ENCODE data around the gene INPP4B. TPM values are rescaled to one million over a fixed set of nuclear protein-coding genes. Genes with fewer than 3 reads are reported as not detected.

Gene INPP4B
- total RNA-seq = 4.5 and 5.1 TPM in 2 replicates

DNA sequence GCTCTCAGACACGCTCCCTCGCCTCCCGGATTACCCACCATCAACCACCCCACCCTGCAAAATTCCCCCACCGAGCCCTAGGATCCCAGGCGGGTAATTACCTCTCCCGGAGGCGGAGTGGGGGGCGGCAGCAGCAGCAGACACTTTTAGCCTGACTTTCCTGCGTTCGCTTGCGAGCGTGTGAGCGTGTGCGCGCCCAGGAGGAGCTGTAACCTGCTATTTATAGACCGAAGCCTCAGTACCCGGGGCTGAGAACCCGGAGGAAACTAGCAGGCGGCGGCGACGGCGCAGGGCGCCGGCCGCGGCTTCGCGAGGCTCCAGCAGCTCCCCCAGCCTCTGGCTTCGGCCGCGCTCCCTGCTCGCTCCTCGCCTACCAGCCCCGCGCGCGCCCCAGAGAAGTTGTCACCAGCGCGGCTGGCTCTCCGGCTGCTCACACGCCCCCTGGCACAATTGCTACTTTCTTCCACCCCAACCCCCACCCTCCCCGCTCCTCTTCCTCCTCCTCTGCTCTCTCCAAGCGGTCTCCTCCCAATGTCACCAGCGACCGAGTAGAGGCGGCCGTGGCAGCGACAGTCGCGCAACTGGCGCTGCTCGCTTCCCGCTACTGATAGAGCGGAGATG is at the start of gene INPP4B:
INPP4B (minus strand) TSS at position 194 of the 621 bp plus-strand sequence.

